Neural progenitor cell (in vitro differentiated cells): ENCODE measurements around the gene SEMA3C. TPM values are rescaled to one million over a fixed set of nuclear protein-coding genes. Genes with fewer than 3 reads are reported as not detected.
A peak's percentile ranks its signal among the peaks of the same experiment; 100 is the strongest.

Experiments
- DNase-seq: peaks from one replicate; pipeline ENCODE4 v3.0.0-alpha.2; 2016; ENCODE audit warnings: low spot score
- H2AFZ ChIP-seq: fragments of 200-600 bp; sonication (generic); replicated peaks from 2 replicates; pipeline ENCODE4 v1.6.1; 2016; ENCODE audit warnings: antibody characterized with exemption
- H3F3A ChIP-seq: fragments of 200-600 bp; sonication (generic); 2 replicates; pipeline ENCODE4 v1.6.1; 2016; ENCODE audit warnings: antibody characterized with exemption, low read depth
- H3K27ac ChIP-seq: fragments of 200-600 bp; sonication (generic); 2 replicates; pipeline ENCODE4 v1.5.1; 2016; ENCODE audit warnings: mild to moderate bottlenecking
- H3K27me3 ChIP-seq: fragments of 200-600 bp; sonication (generic); 2 replicates; pipeline ENCODE4 v1.6.1; 2016; ENCODE audit warnings: mild to moderate bottlenecking, moderate library complexity
- H3K36me3 ChIP-seq: fragments of 200-600 bp; sonication (generic); 2 replicates; pipeline ENCODE4 v1.5.1; 2016
- H3K4me1 ChIP-seq: fragments of 200-600 bp; sonication (generic); 2 replicates; pipeline ENCODE4 v1.6.1; 2016; ENCODE audit warnings: mixed run types
- H3K4me2 ChIP-seq: fragments of 200-600 bp; sonication (generic); 2 replicates; pipeline ENCODE4 v1.6.1; 2016
- H3K4me3 ChIP-seq: fragments of 200-600 bp; sonication (generic); 2 replicates; pipeline ENCODE4 v1.5.1; 2016
- H3K79me2 ChIP-seq: fragments of 200-600 bp; sonication (generic); 2 replicates; pipeline ENCODE4 v1.6.1; 2016; ENCODE audit warnings: low read depth
- H3K9ac ChIP-seq: fragments of 200-600 bp; sonication (generic); 2 replicates; pipeline ENCODE4 v1.6.1; 2016
- H3K9me3 ChIP-seq: fragments of 200-600 bp; sonication (generic); 2 replicates; pipeline ENCODE4 v1.5.1; 2016; ENCODE audit warnings: low read depth
- H4K20me1 ChIP-seq: fragments of 200-600 bp; sonication (generic); 2 replicates; pipeline ENCODE4 v1.6.1; 2016; ENCODE audit warnings: low read depth
- H3K27ac Mint-ChIP-seq: 3 replicates; pipeline ENCODE4 v1.8.0; 2021; ENCODE audit warnings: mixed read lengths
- H3K27me3 Mint-ChIP-seq: 2 replicates; pipeline ENCODE4 v1.8.0; 2022; ENCODE audit warnings: low read depth, mild to moderate bottlenecking, inconsistent platforms, moderate library complexity, mixed read lengths; ENCODE audit not compliant: insufficient read depth
- H3K36me3 Mint-ChIP-seq: 3 replicates; pipeline ENCODE4 v1.8.0; 2021; ENCODE audit warnings: mixed read lengths
- H3K4me1 Mint-ChIP-seq: 3 replicates; pipeline ENCODE4 v1.8.0; 2021; ENCODE audit warnings: mixed read lengths
- H3K4me3 Mint-ChIP-seq: 3 replicates; pipeline ENCODE4 v1.8.0; 2021; ENCODE audit warnings: mild to moderate bottlenecking, moderate library complexity, mixed read lengths
- H3K9me3 Mint-ChIP-seq: 3 replicates; pipeline ENCODE4 v1.8.0; 2020; ENCODE audit warnings: mixed read lengths
- CTCF ChIP-seq: fragments of 200-600 bp; sonication (generic); IDR thresholded peaks from 2 replicates; pipeline ENCODE4 v1.5.1; 2017; ENCODE audit warnings: antibody characterized with exemption, mild to moderate bottlenecking
- EZH2 ChIP-seq: fragments of 200-600 bp; sonication (generic); IDR thresholded peaks from 2 replicates; pipeline ENCODE4 v1.6.1; 2017; ENCODE audit warnings: antibody characterized with exemption, mild to moderate bottlenecking, moderate library complexity
- EZH2phosphoT487 ChIP-seq: fragments of 200-600 bp; sonication (generic); IDR thresholded peaks from 2 replicates; pipeline ENCODE4 v1.6.1; 2017; ENCODE audit warnings: antibody characterized with exemption
- total RNA-seq: library from RNA; depleted of rRNA; stranded (reverse); fragments of >200 nt; gene quantifications from 2 replicates; pipeline ENCODE4 v1.2.3, GENCODE V29; 2015; ENCODE audit warnings: low replicate concordance

The SEMA3C gene
- total RNA-seq, 1 donor from 2014 or later, result 0.54 TPM

GRCh38 chr7:80775897-80776296 is 143.0 kb downstream of the SEMA3C start:
- no peaks in the 10 kb centered on the region for H3F3A ChIP-seq
- H3K4me3 ChIP-seq, result no peak overlapping the region
- peaks cover 16% of the 10 kb centered on the region for H3K4me1 Mint-ChIP-seq
- H3K9me3 ChIP-seq, result no peaks in the 10 kb centered on the region
- H3K4me3 Mint-ChIP-seq, result no peak overlapping the region
- no peak overlapping the region for H3K27ac Mint-ChIP-seq
- peaks cover under 1% of the 10 kb centered on the region for H3K36me3 Mint-ChIP-seq
- H3K79me2 ChIP-seq, result no peaks in the 10 kb centered on the region
- no peaks in the 10 kb centered on the region for H3K9me3 Mint-ChIP-seq
- peaks cover under 1% of the 10 kb centered on the region for H3K27me3 Mint-ChIP-seq
- H4K20me1 ChIP-seq, result no peaks in the 10 kb centered on the region
- no peak overlapping the region for H3K9ac ChIP-seq
- H2AFZ ChIP-seq, result no peak overlapping the region
- no peak for DNase-seq
- H3K36me3 ChIP-seq, result no peaks in the 10 kb centered on the region
- H3K27me3 ChIP-seq, result no peaks in the 10 kb centered on the region
- peaks cover 7% of the 10 kb centered on the region for H3K4me1 ChIP-seq
- no peak overlapping the region for H3K27ac ChIP-seq
- no peak for TF ChIP-seq EZH2phosphoT487
- TF ChIP-seq CTCF, result no peak
- TF ChIP-seq EZH2, result no peak
- no peak overlapping the region for H3K4me2 ChIP-seq

- TF ChIP-seq EZH2 (no peak), EZH2phosphoT487 (no peak), CTCF (no peak)
- Histone ChIP-seq H3K4me2 (no peak overlapping the region), H3K27ac (no peak overlapping the region), H3K4me1 (peaks cover 7% of the 10 kb centered on the region), H3K36me3 (no peaks in the 10 kb centered on the region), H3K79me2 (no peaks in the 10 kb centered on the region), H3F3A (no peaks in the 10 kb centered on the region), H2AFZ (no peak overlapping the region), H3K9ac (no peak overlapping the region), H3K27me3 (no peaks in the 10 kb centered on the region), H3K4me3 (no peak overlapping the region), H3K9me3 (no peaks in the 10 kb centered on the region), H4K20me1 (no peaks in the 10 kb centered on the region)
- Mint-ChIP-seq H3K27ac (no peak overlapping the region), H3K36me3 (no peaks in the 10 kb centered on the region), H3K9me3 (no peaks in the 10 kb centered on the region), H3K27me3 (peaks cover under 1% of the 10 kb centered on the region), H3K4me1 (peaks cover 13% of the 10 kb centered on the region), H3K4me3 (no peak overlapping the region)
- no peak for DNase-seq
Observed at GRCh38 chr7:80775482-80775881, 143.4 kb downstream of the SEMA3C start.

GRCh38 chr7:80774843-80775242 is 144.0 kb downstream of the SEMA3C start:
- Histone ChIP-seq H3F3A (no peaks in the 10 kb centered on the region), H3K27me3 (no peaks in the 10 kb centered on the region), H3K9ac (no peak overlapping the region), H3K36me3 (no peaks in the 10 kb centered on the region), H3K4me1 (peaks cover 7% of the 10 kb centered on the region), H3K9me3 (no peaks in the 10 kb centered on the region), H2AFZ (no peak overlapping the region), H3K27ac (no peak overlapping the region), H3K79me2 (no peaks in the 10 kb centered on the region), H3K4me3 (no peak overlapping the region), H4K20me1 (no peaks in the 10 kb centered on the region), H3K4me2 (no peak overlapping the region)
- no peak overlapping the region for H3K4me3 Mint-ChIP-seq
- no peak for TF ChIP-seq CTCF
- no peak for TF ChIP-seq EZH2
- no peak for TF ChIP-seq EZH2phosphoT487
- peaks cover 13% of the 10 kb centered on the region for H3K4me1 Mint-ChIP-seq
- H3K27me3 Mint-ChIP-seq, result peaks cover 2% of the 10 kb centered on the region
- DNase-seq, result no peak
- no peaks in the 10 kb centered on the region for H3K36me3 Mint-ChIP-seq
- H3K27ac Mint-ChIP-seq, result peak overlapping the region; percentile 36
- H3K9me3 Mint-ChIP-seq, result no peaks in the 10 kb centered on the region
